NCI-H82 treated with DMSO at 0.1 percent for 48 hours (cell line): Measurements from ENCODE around the gene FXYD6.

Experiments used
- DNase-seq: peaks from one replicate; lab custom pipeline; 2025; ENCODE audit not compliant: unreplicated experiment; lab: John Stamatoyannopoulos, UW

The FXYD6 gene

GRCh38 chr11:117888139-117888566, 11.7 kb upstream of the FXYD6 start:
- no peak for DNase-seq

DNA sequence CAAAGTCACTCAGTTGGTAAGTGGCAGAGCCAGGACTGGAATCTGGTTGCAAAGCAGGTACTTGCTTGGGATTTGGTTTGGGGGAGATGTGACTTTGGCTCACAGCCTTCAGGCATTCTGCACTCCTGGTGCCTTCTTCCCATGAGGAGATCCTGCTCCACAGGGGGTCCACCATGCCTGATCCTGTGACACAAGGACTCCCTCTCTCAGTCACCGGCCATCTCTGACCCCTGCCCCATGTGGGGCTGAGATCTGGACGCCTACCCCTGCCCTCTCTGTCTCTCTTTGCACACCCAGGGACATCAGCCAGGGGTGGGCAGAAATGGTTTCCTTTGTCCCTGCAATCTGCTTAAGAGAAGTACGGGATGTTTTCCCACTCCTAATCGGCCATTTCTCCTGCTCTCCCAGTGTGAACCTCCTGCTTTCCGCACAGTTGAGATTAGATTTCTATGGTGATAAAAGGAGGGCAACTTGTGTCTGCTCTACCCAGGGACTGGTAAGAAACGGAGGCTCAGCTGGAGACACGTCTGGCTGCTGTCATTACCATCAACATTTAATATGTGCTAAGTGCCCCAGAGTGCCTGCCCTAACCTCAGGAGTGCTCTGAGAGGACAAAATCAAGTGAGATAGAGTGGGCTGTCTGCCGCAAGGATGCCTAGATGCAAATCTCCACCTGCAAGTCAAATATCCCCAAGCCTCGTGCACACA, 11.1 kb upstream of the FXYD6 start:
- no peak for DNase-seq

- no peak for DNase-seq
Measured at GRCh38 chr11:117885777-117886176, 9.3 kb upstream of the FXYD6 start.

DNA sequence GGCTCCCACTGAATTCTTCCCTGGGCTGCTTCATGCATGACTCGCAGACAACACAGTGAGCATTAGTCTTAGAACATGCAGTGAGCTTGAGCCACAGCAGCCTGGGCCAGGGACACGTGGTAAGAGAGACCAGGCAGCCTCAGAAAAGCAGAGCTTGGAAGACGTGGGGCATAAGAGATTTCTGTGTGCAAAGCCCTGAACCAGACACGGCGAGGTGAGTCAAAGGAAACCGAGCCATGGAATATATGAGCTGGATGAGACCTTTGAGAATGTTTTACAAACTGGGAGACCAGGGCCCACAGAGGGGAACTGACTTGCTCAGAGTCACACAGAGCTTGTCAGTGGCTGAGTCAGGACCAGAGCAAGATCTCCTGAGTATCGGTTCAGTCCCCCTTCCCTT, 8.5 kb upstream of the FXYD6 start:
- DNase-seq: no peak

DNA sequence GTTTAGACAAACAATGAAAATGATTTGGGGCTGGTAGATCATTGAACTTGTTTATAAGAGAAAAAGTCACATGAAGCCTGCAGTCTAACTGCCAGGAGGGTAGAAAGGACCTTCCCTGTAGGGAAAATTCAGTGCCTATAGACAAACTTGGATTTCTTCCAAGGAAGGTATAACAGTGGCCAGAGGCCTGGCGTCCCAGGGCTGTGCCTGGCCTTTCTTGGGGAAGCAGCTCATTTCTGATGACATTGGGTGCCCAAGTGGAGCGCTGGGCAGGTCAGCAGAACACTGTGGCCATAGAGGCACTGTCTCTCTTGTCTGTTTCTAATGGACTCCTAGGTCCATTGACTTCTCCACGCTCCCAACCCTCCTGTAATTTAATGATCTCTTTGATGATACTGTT, 6.6 kb upstream of the FXYD6 start:
- no peak for DNase-seq

DNA sequence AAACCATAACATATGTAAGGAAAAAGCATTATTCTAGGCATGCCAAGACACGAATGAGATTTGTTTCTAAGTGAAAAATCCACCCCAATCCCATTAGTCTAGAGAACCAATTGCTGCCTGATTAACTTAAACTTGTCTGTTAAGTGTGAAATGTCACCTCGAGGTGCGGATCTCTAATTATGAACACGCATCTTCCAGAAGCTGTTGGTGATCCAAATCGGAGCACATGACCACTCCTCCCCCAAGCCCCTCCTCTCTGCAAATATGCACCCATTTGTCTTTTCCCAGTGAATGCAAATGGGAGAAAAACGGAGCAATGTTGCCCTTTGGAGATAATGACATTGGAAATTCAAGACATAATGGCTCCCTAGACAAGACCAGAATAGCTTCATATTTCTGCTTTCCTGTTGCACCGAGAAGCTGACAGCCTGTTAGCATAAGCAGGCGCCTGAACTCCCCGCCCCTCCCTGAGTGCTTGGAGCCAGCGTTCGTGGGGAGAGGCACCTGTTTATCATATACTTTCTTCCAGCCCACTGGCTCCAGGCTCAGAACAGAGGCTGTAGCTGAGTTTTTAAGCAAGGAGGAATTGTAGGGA, 6.0 kb upstream of the FXYD6 start:
- DNase-seq: peak; percentile 2

DNA sequence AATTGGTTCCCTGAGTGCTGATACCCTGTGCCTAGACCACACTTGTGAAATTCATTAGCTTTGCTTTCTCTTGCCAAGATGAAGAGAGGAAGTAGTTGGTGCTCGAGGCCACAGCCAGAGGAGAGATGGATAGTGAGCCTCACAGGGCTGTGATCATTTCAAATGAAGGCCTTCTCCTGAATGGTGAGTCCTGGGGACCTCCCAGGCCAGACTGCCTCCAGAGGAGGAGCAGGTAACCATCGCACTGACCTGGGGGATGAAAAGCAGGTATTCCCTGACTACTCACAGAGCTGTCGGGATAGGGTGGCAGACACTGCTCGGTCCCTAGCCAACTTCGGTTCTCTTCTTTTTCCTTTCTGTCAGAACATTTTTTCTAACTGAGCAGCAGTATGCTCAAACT, 4.8 kb upstream of the FXYD6 start:
- DNase-seq: no peak

DNA sequence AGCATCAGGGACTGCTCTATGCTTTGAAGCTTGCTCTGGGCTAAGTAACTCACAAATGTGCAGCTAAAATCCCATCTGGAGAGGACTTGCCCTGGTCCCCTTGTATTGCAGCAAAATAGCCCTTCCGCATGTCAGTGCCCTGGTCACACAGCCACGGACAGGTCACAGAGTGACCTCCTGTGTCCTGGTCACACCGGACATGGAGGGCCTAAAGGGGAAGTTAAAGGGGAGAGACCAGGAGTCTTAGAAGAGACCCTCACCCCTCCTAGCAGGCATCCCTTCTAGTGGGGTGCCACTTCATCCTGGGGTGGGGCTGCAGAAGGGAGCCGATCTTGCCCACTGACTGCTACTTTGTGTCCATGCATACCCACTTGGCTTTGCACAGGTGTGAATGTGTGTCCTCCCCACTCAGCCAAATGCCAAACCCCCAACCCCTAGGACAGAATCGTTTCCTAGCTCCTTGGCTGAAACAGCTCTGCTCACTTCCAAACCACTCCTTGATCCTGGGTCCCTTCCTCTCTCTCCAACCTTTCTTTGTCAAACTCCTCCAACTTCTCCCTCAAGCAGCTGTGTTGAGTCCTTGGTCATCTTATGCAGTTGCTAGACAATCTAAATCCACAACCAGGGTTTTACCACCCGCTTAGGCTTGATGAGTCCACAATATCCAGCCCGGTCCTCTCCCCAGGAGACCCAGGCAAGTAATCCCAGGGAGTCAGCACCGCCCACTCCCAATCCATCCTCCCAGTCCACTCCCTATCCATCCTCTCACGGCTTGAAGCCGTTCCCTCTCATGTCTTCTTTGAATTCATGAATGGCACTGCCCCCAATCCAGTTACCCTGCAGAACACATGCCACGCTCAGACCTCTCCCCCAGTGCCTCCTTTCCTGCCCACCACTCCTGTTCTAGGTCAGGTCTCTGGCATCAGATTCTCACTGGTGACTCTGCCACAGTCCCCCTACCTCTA, 3.3 kb upstream of the FXYD6 start:
- DNase-seq: no peak

DNA sequence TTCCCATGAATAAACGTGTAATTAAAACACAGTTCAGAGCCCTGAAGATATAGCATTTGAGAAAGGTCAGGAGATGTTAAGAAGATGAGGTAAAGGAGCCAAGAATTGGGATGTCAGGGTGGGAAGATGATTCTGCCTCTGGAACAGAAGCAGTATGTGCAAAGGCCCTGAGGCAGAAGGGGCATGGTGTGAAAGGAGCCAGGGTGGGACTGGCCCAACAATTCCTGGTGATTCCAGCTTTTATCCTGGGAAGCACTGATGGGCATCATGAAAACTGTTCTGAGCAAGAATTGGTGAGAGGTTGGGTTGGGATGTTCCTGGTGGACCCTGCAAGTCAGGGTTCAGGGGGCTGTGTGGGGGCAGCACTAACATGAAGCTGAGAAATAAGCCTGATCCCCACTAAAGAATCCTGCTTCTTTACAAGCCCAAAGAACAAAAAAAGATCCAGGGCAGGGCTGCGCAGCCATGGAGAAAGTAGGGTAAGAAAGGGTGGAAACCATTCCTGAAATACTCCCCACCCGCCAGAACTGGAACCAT, 2.5 kb upstream of the FXYD6 start:
- no peak for DNase-seq

GRCh38 chr11:117878314-117878938, 2.0 kb upstream of the FXYD6 start:
- DNase-seq: no peak

DNA sequence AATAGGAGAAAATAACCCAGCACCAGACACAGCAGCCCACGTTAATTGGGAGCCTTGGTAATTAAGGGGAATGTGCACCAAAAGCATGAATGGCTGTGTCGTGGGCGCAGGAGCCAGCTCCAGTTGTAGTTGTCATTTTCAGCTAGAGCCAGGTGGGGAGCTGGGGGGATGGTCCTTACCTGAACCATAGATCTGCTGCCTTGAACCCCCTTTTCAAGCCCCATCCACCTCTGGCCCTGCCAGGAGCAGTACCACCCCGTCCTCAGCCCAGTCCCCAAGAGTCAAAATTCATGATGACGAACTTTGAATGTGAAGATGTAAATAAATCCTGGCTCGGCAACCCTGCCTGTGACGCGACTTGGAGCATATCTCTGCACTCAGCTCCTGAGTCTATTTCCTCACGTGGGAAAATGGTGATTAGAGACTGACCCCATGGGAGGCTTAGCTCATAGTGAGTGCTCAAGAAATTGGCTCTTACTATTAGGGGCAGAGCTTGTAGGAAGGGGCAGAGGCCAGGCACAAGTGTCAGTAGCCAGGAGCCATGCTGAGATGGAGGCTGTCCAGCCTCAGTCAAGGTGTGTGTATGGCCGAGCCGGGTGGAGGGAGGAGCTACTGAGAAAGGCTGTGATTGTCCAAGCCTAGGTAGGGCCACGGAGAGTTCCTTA, 794 bp upstream of the FXYD6 start:
- no peak for DNase-seq

GRCh38 chr11:117876059-117876340, 458 bp downstream of the FXYD6 start:
- no peak for DNase-seq

DNA sequence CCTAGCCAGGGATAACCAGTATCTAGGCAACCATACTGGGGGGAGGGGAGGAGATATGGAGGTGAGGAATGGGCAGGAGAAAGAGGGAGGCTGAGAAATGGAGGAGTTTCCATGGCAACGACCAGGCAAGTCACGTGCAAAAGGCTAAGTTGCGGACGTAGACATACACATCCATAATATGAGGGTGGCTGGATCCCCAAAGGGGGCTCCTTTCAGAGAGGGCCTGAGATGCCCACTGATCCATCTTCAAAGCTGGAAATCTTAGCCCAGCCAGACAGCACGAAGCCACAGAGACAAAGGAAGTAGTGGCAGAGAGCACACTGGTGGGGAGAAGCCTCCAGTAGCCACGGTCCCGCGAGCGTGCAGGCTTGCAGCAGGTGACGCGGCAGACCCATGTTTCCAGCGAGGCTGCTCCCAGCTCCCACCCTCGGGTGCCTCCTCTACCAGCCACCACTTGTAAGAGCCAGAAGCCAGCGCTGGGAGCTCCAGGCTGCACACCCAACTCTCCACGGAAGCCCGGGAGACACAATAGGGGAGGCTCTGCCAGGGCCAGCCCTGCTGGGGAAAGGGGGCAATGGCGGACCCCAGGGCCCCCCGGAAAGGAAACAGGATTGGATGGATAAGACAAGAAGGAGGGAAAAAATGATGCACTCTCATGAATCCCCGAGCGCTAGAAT, 938 bp downstream of the FXYD6 start:
- DNase-seq: no peak

DNA sequence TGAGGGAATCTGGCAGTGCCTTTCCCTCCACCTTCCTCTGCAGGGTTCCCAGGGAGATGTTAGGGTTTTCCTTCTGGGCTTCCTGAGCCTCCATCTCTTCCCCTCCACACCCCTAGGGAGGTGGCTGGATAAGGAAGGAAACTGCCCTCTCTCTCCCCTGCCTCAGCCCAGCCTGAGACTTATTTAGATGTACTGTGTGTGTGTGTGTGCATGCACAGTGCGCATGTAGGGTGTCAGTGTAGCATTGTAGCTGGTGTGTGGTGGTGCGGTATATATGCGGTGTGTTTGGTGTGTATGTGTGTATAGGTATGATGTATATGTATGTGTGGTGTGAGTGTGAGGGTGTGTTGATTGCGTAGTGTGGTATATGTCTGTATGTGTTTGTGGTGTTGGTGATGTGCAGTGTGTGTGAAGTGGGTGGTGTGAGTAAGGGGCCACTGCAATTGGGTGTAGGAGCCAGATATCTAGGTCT, 1.5 kb downstream of the FXYD6 start:
- DNase-seq: no peak

DNA sequence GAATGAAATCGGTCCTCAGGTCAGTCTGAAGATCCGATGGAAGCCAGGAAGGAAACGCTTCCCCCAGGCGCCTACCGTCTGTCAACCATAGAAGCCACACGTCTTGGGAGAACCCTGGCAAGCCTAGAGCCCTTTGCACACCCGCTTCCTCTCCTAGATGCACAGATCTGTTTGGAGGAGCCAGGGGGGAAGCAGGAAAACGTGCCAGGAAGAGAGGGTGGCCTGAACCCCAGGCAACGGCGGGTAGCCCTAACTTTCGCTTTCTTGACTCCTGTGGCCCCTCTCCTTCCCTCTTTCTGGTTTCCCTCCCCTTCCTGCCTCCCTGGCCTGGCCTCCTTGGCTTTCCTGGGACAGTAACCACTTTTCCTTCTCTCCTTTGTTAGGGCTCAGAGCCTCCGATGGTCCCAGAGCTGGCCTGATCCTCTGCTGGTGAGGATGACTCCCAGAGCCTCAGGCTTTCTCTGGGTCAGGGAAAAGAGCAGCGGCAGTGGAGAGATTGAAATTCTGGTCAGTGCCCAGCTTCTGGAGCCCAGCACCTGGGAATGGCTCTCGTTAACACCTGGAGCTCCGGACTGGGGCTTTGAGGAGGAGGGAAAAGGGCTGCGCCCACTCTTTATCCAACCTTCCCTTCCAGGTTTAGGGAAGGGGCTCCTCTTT, 2.1 kb downstream of the FXYD6 start:
- DNase-seq: no peak

DNA sequence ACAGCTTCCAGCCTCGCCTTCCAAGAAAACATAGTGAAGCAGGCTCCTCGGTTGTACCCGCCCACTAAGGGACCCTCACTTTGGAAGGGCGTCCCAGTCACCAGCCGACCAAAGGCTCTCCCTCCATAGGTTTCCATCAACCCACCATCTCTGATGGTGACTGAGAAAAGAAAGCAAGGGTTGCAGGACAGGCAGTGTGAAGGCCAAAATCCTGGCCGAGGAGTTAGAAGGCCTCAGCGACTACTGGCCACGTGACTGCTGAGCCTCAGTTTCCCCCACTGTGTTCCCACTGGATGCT, 2.7 kb downstream of the FXYD6 start:
- DNase-seq: no peak

- no peak for DNase-seq
Measured at GRCh38 chr11:117872975-117873827, 3.3 kb downstream of the FXYD6 start.

DNA sequence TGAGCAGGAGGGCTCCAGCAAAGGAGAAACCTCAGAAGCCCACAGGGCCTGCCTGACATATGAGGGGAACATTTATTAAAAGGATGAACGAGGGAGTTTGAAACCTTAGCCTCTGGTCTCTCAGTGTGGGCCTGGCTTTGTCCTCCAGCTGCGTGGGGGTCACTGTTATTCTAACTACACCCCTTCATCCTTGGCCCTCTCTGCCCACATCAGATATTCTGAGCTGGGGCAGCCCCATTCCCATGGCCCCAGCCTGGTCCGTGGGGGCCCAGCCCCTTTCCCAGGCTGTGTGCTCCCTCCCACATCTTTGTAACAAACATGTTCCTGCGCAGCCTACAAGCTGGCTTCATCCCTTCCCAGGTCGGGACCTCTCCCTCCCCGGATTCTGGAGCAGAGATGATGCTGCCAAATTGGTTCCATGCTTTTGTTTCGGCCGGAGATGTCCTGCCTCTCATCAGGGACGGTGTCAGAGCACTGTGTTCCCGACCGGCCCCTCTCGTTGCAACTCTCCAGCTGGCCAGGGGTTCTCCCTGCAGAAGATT, 4.0 kb downstream of the FXYD6 start:
- no peak for DNase-seq

DNA sequence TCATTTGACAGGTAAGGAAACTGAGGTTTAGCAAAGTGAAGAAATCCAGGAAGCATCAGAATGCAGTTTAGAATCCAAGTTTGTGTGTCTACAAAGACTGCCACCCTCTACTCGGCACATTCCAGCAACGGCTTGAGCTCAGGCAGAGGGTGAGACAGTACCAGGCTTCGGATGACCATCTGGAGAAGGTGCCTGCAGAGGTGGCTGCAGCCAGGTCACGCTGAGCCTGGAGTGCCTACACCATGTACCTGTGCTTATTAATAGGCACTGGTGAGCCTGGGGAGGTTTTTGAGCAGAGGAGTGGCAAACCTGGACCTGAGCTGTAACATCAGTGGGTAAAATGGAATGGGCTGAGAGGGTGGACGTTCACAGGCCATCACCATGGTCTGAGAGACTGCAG, 4.7 kb downstream of the FXYD6 start:
- DNase-seq: no peak
